ENCODE results near the gene SLC6A1.

The SLC6A1 gene

DNA sequence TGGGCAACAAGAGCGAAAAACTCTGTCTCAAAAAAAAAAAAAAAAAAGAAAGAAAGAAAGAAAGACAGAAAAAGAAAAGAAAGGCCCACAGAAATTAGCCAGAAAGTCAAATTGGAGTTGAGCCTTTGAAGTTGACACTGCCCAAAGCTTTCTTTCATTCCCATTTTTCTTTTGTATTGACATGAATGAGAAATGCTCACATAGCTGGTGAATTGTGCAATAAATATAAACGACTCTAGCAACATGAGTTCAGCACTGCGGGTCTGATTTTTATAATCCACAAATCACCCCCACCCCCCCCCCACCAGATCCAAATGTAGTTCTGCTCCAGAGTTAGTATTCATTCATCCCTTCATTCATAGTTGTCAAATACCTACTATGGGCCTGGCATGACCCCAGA, 37.4 kb downstream of the SLC6A1 start:
- no peak overlapping the region for H3K4me3 ChIP-seq (ENCODE audit: low read depth, low read length)
- TF ChIP-seq, protein P1, sequence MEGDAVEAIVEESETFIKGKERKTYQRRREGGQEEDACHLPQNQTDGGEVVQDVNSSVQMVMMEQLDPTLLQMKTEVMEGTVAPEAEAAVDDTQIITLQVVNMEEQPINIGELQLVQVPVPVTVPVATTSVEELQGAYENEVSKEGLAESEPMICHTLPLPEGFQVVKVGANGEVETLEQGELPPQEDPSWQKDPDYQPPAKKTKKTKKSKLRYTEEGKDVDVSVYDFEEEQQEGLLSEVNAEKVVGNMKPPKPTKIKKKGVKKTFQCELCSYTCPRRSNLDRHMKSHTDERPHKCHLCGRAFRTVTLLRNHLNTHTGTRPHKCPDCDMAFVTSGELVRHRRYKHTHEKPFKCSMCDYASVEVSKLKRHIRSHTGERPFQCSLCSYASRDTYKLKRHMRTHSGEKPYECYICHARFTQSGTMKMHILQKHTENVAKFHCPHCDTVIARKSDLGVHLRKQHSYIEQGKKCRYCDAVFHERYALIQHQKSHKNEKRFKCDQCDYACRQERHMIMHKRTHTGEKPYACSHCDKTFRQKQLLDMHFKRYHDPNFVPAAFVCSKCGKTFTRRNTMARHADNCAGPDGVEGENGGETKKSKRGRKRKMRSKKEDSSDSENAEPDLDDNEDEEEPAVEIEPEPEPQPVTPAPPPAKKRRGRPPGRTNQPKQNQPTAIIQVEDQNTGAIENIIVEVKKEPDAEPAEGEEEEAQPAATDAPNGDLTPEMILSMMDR (IDR thresholded peaks at IDR 0.05; ENCODE audit: borderline replicate concordance, insufficient read depth, low read depth, low read length): no peak

DNA sequence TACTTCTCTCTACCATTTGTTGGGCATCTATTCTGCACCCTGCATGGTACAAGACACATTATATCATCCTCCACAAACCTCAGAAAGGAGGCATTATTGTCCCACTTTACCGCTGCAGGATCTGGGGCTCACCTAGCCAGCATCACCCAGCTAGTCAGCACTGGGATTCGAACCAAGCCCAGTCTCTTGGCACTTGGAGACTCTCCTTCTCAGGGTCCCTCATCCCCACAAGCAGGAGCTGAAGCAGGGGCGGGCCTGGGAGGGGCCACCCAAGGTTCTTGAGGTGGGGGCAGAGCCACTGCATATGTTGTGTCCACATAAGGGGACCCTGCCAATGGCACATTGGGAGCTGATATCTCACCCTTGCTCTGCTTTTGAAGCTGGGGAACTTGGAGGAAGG, 41.3 kb downstream of the SLC6A1 start:
- TF ChIP-seq, protein P1 (IDR thresholded peaks at IDR 0.05; ENCODE audit: borderline replicate concordance, insufficient read depth, low read depth, low read length): no peak
- H3K4me3 ChIP-seq (ENCODE audit: low read depth, low read length): no peak overlapping the region

DNA sequence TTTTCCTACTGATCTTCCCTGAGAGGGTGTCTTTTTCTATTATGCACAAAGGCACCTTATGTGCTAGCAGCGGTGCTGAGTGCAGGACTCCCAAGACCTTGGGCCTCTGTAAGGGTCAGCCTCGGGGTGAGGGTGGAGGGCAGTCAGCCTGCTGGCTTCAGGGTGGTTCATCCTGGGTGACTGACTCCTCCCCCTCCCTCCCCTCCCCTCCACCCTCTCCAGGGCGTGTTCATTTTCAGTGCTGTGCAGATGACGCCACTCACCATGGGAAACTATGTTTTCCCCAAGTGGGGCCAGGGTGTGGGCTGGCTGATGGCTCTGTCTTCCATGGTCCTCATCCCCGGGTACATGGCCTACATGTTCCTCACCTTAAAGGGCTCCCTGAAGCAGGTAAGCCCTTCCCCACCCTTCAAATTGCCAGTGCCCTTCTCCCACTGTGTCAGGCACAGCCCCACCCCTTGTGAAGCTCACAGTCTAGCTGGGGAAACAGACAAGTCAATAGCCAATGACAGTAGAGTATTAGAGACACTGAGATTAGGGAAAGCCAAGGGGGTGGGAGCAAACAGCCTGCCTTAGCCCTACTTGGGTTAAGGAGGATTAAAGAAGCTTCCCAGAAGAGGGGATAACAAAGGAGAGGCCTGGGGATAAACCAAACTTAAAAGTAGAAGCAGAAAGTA, 41.9 kb downstream of the SLC6A1 start:
- TF ChIP-seq, protein P1 (IDR thresholded peaks at IDR 0.05; ENCODE audit: borderline replicate concordance, insufficient read depth, low read depth, low read length): no peak

DNA sequence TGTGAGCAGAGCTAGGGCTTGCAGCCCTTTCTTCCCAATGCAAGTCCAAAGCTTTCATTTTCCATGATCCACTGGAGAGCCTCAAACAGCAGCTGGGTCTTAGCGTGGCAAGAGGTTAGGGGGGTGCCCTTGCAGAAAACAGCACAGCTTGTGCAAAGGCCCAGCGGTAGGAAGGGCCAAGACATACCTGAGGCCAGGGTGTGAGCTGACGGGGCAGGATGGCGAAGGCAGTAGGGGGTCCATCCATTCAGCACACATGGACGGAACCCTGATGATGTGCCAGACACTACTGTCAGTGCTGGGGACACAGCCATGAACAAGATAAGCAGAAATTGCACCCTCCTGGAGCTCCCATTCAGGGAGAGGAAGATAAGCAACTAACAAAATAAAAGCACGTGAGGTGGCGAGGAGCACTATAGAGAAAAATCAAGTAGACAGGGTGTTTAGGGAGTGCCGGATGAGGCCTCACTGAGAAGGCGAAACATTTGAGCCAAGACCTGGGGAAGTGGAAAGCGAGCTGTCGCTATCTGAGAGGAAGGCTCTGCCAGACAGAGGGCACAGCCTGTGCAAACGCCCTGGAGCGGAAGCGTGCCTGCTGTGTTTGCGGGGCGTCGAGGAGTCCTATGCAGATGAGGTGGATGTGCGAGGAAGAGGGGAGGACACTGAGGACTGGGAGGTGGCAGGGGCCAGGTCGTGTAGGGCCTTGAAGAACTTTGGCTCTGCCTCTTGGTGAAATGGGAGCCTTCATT, 43.4 kb downstream of the SLC6A1 start:
- H3K4me3 ChIP-seq (ENCODE audit: low read depth, low read length): no peak overlapping the region
- TF ChIP-seq, protein P1 (IDR thresholded peaks at IDR 0.05; ENCODE audit: borderline replicate concordance, insufficient read depth, low read depth, low read length): no peak

More for the DNA sequence above, 41.9 kb downstream of the SLC6A1 start:
- H3K4me3 ChIP-seq (ENCODE audit: low read depth, low read length): no peak overlapping the region

DNA sequence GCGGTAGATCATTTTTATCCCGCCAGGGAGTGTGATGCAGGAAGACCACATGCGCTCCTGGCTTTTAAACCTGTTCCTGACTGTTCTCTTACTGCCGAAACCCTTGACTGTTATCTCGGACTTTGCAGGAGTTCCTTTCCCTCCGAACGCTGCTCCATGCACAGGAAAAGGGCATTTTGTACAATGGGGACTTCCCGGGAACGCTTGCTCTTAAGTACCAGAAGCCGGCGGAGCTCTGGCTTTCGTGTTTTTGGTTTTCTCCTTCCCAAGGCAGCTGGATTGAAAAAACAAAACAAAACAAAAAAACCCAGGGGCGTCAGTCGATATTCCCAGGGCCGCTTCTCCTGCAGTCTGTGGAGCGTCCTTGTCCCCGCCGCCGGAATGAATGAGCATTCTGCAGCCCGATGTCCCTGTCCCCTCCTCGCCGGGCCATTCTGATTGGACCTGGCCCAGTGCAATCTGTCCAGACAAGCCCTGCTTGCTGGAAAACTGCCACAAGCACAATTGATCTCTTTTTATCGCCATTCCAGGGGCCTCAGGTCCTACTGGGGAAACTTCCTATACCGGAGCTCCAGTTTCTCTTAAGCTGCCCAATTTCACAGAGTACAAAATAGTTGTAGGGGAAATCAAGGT, 44.8 kb downstream of the SLC6A1 start:
- no peak overlapping the region for H3K4me3 ChIP-seq (ENCODE audit: low read depth, low read length)
- TF ChIP-seq, protein P1 (IDR thresholded peaks at IDR 0.05; ENCODE audit: borderline replicate concordance, insufficient read depth, low read depth, low read length): no peak

DNA sequence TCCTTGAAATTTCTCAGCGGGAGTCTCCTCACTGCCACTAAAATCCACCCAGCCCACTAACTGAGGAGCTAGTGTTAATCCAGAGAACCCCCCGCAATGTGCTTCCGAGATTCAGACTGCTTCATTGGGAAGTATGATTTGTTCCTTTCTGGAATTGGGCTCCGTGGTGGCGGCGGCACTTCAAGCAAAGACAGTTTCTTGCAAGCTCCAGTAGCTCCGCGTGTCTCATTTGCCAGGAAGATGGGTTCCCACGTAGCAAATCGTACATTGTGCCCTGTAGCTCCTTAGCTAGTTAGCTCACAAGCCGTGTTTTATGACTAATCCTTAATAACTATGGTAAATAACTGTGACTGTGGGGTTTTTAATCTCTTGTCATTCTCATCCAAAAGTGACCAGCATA, 45.4 kb downstream of the SLC6A1 start:
- TF ChIP-seq, protein P1 (IDR thresholded peaks at IDR 0.05; ENCODE audit: borderline replicate concordance, insufficient read depth, low read depth, low read length): no peak
- no peak overlapping the region for H3K4me3 ChIP-seq (ENCODE audit: low read depth, low read length)

Measured in GM12875 (cell line).